OCI-LY7 (cell line): ENCODE results near the gene PPIL6. TPM values are rescaled to one million over a fixed set of nuclear protein-coding genes. Genes with fewer than 3 reads are reported as not detected.

Experiments
- BruUV-seq: library from RNA; stranded (reverse); fragments of 400-500 nt; replicated peaks from 2 replicates; lab custom pipeline; 2021; lab: Mats Ljungman, UMichigan
- CTCF ChIA-PET: fragments of 300-600 bp; sonication (Branson Sonifier 250); formaldehyde crosslinking; loops from one replicate; lab custom pipeline; 2022; ENCODE audit warnings: antibody characterized with exemption; ENCODE audit not compliant: unreplicated experiment; lab: Charles Lee
- POLR2A ChIA-PET: fragments of 300-600 bp; sonication (Branson Sonifier 250); formaldehyde crosslinking; loops from one replicate; lab custom pipeline; 2022; ENCODE audit warnings: antibody characterized with exemption; lab: Charles Lee
- DNase-seq: peaks from one replicate; pipeline ENCODE4 v3.0.0-alpha.2; 2015; ENCODE audit warnings: low spot score
- H2AFZ ChIP-seq: fragments of 200-600 bp; sonication (generic), shearing (Covaris generic); 2 replicates; pipeline ENCODE4 v1.6.1; 2014; ENCODE audit warnings: mild to moderate bottlenecking, antibody characterized with exemption, low read length, moderate library complexity
- H3K27ac ChIP-seq: fragments of 200-600 bp; sonication (generic); 2 replicates; pipeline ENCODE4 v1.5.1; 2014; ENCODE audit warnings: mixed run types, low read depth, mild to moderate bottlenecking, moderate library complexity, low read length, inconsistent platforms; ENCODE audit not compliant: poor library complexity, severe bottlenecking
- H3K36me3 ChIP-seq: fragments of 200-600 bp; sonication (generic); 2 replicates; pipeline ENCODE4 v1.6.1; 2014; ENCODE audit warnings: mild to moderate bottlenecking, antibody characterized with exemption, low read length, moderate library complexity, mixed read lengths; ENCODE audit not compliant: insufficient read depth
- H3K4me1 ChIP-seq: fragments of 200-600 bp; sonication (generic); 2 replicates; pipeline ENCODE4 v1.5.1; 2014; ENCODE audit warnings: mild to moderate bottlenecking, low read length; ENCODE audit not compliant: insufficient read depth, poor library complexity, severe bottlenecking
- H3K4me2 ChIP-seq: fragments of 200-600 bp; sonication (generic); 2 replicates; pipeline ENCODE4 v1.6.1; 2014; ENCODE audit warnings: mild to moderate bottlenecking, low read length
- H3K4me3 ChIP-seq: fragments of 200-600 bp; sonication (generic); 2 replicates; pipeline ENCODE4 v1.5.1; 2014; ENCODE audit warnings: mild to moderate bottlenecking, low read depth, low read length; ENCODE audit not compliant: poor library complexity, severe bottlenecking
- H3K79me2 ChIP-seq: fragments of 200-600 bp; sonication (generic); 2 replicates; pipeline ENCODE4 v1.6.1; 2016; ENCODE audit warnings: low read depth, mild to moderate bottlenecking, low read length, moderate library complexity, mixed read lengths; ENCODE audit not compliant: insufficient read depth
- H3K9me2 ChIP-seq: fragments of 200-600 bp; sonication (generic); 2 replicates; pipeline ENCODE4 v1.6.1; 2016; ENCODE audit warnings: mild to moderate bottlenecking, low read length, mixed read lengths; ENCODE audit not compliant: insufficient read depth
- H3K9me3 ChIP-seq: fragments of 200-600 bp; sonication (generic); 2 replicates; pipeline ENCODE4 v1.6.1; 2014; ENCODE audit warnings: mild to moderate bottlenecking, mixed run types, low read length, mixed read lengths
- H4K20me1 ChIP-seq: fragments of 200-600 bp; sonication (generic); 2 replicates; pipeline ENCODE4 v1.6.1; 2014; ENCODE audit warnings: mild to moderate bottlenecking, antibody characterized with exemption, low read length, moderate library complexity, mixed read lengths; ENCODE audit not compliant: insufficient read depth
- CTCF ChIP-seq: fragments of 200-600 bp; sonication (generic); conservative IDR thresholded peaks from 2 replicates; pipeline ENCODE4 v1.5.1; 2014; ENCODE audit warnings: mild to moderate bottlenecking, antibody characterized with exemption, low read length, moderate library complexity, mixed read lengths
- EZH2phosphoT487 ChIP-seq: fragments of 200-600 bp; sonication (generic); IDR thresholded peaks from 2 replicates; pipeline ENCODE4 v1.6.1; 2018; ENCODE audit warnings: low read depth, borderline replicate concordance, mild to moderate bottlenecking, mixed run types, antibody characterized with exemption, low read length, moderate library complexity, mixed read lengths
- intact Hi-C: fragments of 100-400 bp; cut with micrococcal nuclease; formaldehyde crosslinking; loops from one replicate; pipeline ENCODE4 v1.10.0; 2022; ENCODE audit not compliant: unreplicated experiment
- total RNA-seq, 2 experiments: library from RNA; depleted of rRNA in 1 of 2; stranded (reverse); fragments of >200 nt in 1 of 2; shearing (Covaris generic) in 1 of 2; gene quantifications; 2 replicates each; pipeline ENCODE4 v1.2.3, GENCODE V29; 2014 to 2022

PPIL6 gene
- total RNA-seq, 2 experiments from 2014 or later: 1.6 to 1.7 TPM

- H3K9me3 ChIP-seq: no peaks in the 10 kb centered on the region
- ChIA-PET CTCF (no interaction called here), POLR2A (interaction anchor here (0.7 to 1.1 kb wide), 2 partner anchors 9 to 49 kb away, joined by 3 read pairs; no protein-coding TSS in a partner anchor)
- H3K79me2 ChIP-seq: peaks cover 18% of the 10 kb centered on the region
- H2AFZ ChIP-seq: no peak overlapping the region
- no peak overlapping the region for H3K4me2 ChIP-seq
- no peak overlapping the region for H3K27ac ChIP-seq
- H3K9me2 ChIP-seq: no peaks in the 10 kb centered on the region
- DNase-seq: no peak
- no peak for TF ChIP-seq CTCF
- no peak for TF ChIP-seq EZH2phosphoT487
- peaks cover 23% of the 10 kb centered on the region for H3K4me1 ChIP-seq
- BruUV-seq: no TSS peak
- no peak overlapping the region for H3K4me3 ChIP-seq
- peaks cover 12% of the 10 kb centered on the region for H3K36me3 ChIP-seq
- H4K20me1 ChIP-seq: peaks cover 6% of the 10 kb centered on the region; the same call in 1 of the 2 replicates
- intact Hi-C loops: no loop called here
Observed at GRCh38 chr6:109486068-109486467, 45.6 kb upstream of the PPIL6 start.

GRCh38 chr6:109485266-109485935 is 45.0 kb upstream of the PPIL6 start:
- no peak overlapping the region for H3K27ac ChIP-seq
- no TSS peak for BruUV-seq

More at GRCh38 chr6:109485266-109485935, 45.0 kb upstream of the PPIL6 start:
- Histone ChIP-seq H3K9me3 (no peaks in the 10 kb centered on the region), H3K79me2 (peaks cover 25% of the 10 kb centered on the region), H3K4me3 (no peak overlapping the region), H3K4me1 (peaks cover 29% of the 10 kb centered on the region), H3K9me2 (no peaks in the 10 kb centered on the region), H3K4me2 (no peak overlapping the region), H2AFZ (no peak overlapping the region), H3K36me3 (peaks cover 19% of the 10 kb centered on the region), H4K20me1 (peaks cover 12% of the 10 kb centered on the region; the same call in 1 of the 2 replicates)
- no peak for DNase-seq
- POLR2A ChIA-PET: interaction anchor here (0.6 to 1.1 kb wide), 2 partner anchors 10 to 624 kb away, joined by 3 read pairs; no protein-coding TSS in a partner anchor
- intact Hi-C loops: no loop called here
- TF ChIP-seq CTCF (no peak), EZH2phosphoT487 (no peak)
- CTCF ChIA-PET: no interaction called here
